AG04450 (cell line): ENCODE results near the gene SIRT7. TPM values are rescaled to one million over a fixed set of nuclear protein-coding genes. Genes with fewer than 3 reads are reported as not detected.

ENCODE experiments used
- CTCF ChIA-PET: fragments of 300-600, 350-600 bp; formaldehyde crosslinking; extraction: SDS; loops from one replicate; lab custom pipeline; 2022; ENCODE audit warnings: antibody characterized with exemption, inconsistent platforms; lab: Charles Lee
- POLR2A ChIA-PET: fragments of 350-600 bp; formaldehyde crosslinking; extraction: SDS; loops from one replicate; lab custom pipeline; 2021; ENCODE audit warnings: antibody characterized with exemption, inconsistent platforms; lab: Yijun Ruan, JAX
- DNase-seq: peaks from one replicate; pipeline ENCODE4 v3.0.0-alpha.2; 2011; ENCODE audit warnings: low read depth, low spot score
- H3K27ac ChIP-seq: one replicate; pipeline ENCODE4 v1.5.1; 2012; ENCODE audit warnings: low read depth, low read length, control low read depth
- H3K27me3 ChIP-seq: one replicate; pipeline ENCODE4 v1.6.0; 2012; ENCODE audit warnings: low read length; ENCODE audit not compliant: control insufficient read depth, insufficient read depth
- H3K4me3 ChIP-seq: 2 replicates; pipeline ENCODE4 v1.5.1; 2011; ENCODE audit warnings: mild to moderate bottlenecking, low read depth, low read length, control low read depth
- H3K9me3 ChIP-seq: 2 replicates; pipeline ENCODE4 v1.5.1; 2012; ENCODE audit warnings: low read length; ENCODE audit not compliant: control insufficient read depth, insufficient read depth
- CTCF ChIP-seq: IDR thresholded peaks from 2 replicates; pipeline ENCODE4 v1.5.1; 2011; ENCODE audit warnings: low read depth, low read length, control low read depth, inconsistent platforms
- polyA plus RNA-seq: library from polyadenylated mRNA; depleted of rRNA; stranded (reverse); fragments of >200 nt; gene quantifications from 2 replicates; pipeline ENCODE4 v1.2.3, GENCODE V29; 2011

The SIRT7 gene
- polyA plus RNA-seq, 1 experiment, result 4.3 TPM

- Histone ChIP-seq H3K27me3 (no peaks in the 10 kb centered on the region), H3K9me3 (no peaks in the 10 kb centered on the region; the same call in 1 of the 2 replicates), H3K4me3 (no peak overlapping the region), H3K27ac (no peak overlapping the region)
- no peak for TF ChIP-seq CTCF
- DNase-seq, result no peak
- ChIA-PET POLR2A (no interaction called here), CTCF (no interaction called here)
Observed at GRCh38 chr17:81931189-81931556, 13.2 kb upstream of the SIRT7 start.

GRCh38 chr17:81930142-81931125 lies 12.5 kb upstream of the SIRT7 start:
- Histone ChIP-seq H3K9me3 (no peaks in the 10 kb centered on the region; the same call in 1 of the 2 replicates), H3K4me3 (no peak overlapping the region), H3K27ac (no peak overlapping the region), H3K27me3 (no peaks in the 10 kb centered on the region)
- POLR2A ChIA-PET, result interaction anchor here (0.8 to 1.3 kb wide), 2 partner anchors 17 to 65 kb away, joined by 4 to 7 read pairs; no protein-coding TSS in a partner anchor
- no peak for DNase-seq
- CTCF ChIA-PET, result interaction anchor here (0.6 kb wide), 1 partner anchor 401 kb away, joined by 4 read pairs; no protein-coding TSS in a partner anchor
- no peak for TF ChIP-seq CTCF

- Histone ChIP-seq H3K27ac (no peak overlapping the region), H3K9me3 (no peaks in the 10 kb centered on the region; the same call in 1 of the 2 replicates), H3K27me3 (no peaks in the 10 kb centered on the region), H3K4me3 (no peak overlapping the region)
- POLR2A ChIA-PET, result interaction anchor here (1.2 to 1.3 kb wide), 2 partner anchors 64 to 74 kb away, joined by 3 to 4 read pairs; no protein-coding TSS in a partner anchor
- TF ChIP-seq CTCF, result no peak
- CTCF ChIA-PET, result no interaction called here
- DNase-seq, result no peak
Observed at GRCh38 chr17:81929253-81930141, 11.5 kb upstream of the SIRT7 start.

GRCh38 chr17:81928544-81929252 lies 10.7 kb upstream of the SIRT7 start:
- Histone ChIP-seq H3K4me3 (peak overlapping the region; percentile 61), H3K27ac (no peak overlapping the region), H3K27me3 (no peaks in the 10 kb centered on the region), H3K9me3 (no peaks in the 10 kb centered on the region)
- TF ChIP-seq CTCF, result no peak
- POLR2A ChIA-PET, result interaction anchor here (1.2 to 2.7 kb wide), 3 partner anchors 12 to 74 kb away, joined by 3 to 9 read pairs (median 4); partner anchors contain the start of gene PCYT2
- no peak for DNase-seq
- CTCF ChIA-PET, result interaction anchor here (0.6 kb wide), 1 partner anchor 92 kb away, joined by 4 read pairs; no protein-coding TSS in a partner anchor
